ENCODE results near the gene SRPK1.

Gene SRPK1

DNA sequence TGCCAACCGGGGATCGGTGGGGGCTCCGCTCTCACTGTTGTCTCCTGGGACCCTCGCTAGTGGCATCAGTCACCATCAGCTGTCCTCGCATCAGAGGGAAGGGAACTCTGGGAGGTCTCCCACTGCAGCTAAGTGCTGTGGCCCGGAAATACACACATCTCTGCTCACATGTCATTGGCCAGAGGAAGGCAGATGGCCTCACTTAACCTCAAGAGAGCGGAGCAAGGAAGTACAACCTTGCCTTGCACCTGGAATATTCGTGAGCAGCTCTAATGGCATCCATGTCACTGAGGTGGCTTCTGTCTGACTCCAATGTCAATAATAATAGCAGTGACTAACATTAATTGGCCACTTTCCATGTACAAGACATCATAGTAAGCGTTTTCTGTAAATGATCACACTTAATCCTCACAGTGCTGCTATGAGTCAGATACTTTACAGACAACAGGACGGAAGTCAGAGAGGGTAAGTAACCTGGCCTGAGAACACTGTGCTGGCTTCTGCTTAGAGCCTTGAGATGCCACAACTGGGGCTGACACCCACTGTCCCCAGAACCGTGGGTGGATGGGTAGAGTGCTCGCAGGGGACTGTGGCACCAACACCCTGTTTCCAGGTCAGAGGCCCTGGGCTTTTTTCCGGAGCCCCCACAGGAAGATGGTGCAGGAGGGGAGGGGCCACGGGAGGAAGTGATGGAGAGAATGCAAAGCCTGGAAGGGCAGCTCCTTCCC lies 109.8 kb downstream of the SRPK1 start:
- TF ChIP-seq, protein P1, sequence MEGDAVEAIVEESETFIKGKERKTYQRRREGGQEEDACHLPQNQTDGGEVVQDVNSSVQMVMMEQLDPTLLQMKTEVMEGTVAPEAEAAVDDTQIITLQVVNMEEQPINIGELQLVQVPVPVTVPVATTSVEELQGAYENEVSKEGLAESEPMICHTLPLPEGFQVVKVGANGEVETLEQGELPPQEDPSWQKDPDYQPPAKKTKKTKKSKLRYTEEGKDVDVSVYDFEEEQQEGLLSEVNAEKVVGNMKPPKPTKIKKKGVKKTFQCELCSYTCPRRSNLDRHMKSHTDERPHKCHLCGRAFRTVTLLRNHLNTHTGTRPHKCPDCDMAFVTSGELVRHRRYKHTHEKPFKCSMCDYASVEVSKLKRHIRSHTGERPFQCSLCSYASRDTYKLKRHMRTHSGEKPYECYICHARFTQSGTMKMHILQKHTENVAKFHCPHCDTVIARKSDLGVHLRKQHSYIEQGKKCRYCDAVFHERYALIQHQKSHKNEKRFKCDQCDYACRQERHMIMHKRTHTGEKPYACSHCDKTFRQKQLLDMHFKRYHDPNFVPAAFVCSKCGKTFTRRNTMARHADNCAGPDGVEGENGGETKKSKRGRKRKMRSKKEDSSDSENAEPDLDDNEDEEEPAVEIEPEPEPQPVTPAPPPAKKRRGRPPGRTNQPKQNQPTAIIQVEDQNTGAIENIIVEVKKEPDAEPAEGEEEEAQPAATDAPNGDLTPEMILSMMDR (conservative IDR thresholded peaks at IDR 0.05; ENCODE audit: low read depth, low read length): no peak
- Histone ChIP-seq H2AFZ (ENCODE audit: low read depth) (no peak overlapping the region), H3K4me3 (IDR thresholded peaks at IDR 0.05; ENCODE audit: insufficient read depth, low read depth, low read length) (no peak overlapping the region), H3K27me3 (ENCODE audit: insufficient read depth, low read depth) (no peaks in the 10 kb centered on the region), H3K4me2 (no peak overlapping the region), H3K9ac (no peak overlapping the region), H3K36me3 (ENCODE audit: insufficient read depth) (no peaks in the 10 kb centered on the region), H3K4me1 (ENCODE audit: low read depth, poor library complexity, severe bottlenecking) (no peaks in the 10 kb centered on the region), H3K27ac (no peak overlapping the region), H3K79me2 (ENCODE audit: insufficient read depth, low read depth) (no peaks in the 10 kb centered on the region), H4K20me1 (ENCODE audit: insufficient read depth) (no peaks in the 10 kb centered on the region)

DNA sequence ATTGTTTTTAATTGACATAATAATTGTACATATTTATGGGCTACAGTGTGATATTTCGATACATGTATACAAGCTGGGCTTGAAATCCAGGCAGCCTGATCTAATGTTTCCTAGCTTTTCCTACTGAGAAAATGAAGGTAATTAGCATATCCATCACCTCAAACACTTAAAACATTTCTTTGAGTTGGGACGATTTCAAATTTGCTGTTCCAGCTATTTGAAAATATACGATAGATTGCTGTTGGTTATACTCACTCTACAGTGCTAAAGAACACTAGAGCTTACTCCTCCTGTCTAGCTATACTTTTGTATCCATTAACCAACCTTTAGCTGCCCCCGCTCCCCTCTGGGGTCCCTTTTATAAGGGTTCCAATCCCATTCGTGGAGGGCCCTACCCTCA lies 111.1 kb downstream of the SRPK1 start:
- H3K27ac ChIP-seq: no peak overlapping the region
- H3K4me2 ChIP-seq: no peak overlapping the region
- H3K79me2 ChIP-seq (ENCODE audit: insufficient read depth, low read depth): no peaks in the 10 kb centered on the region
- H3K27me3 ChIP-seq (ENCODE audit: insufficient read depth, low read depth): no peaks in the 10 kb centered on the region
- no peak overlapping the region for H2AFZ ChIP-seq (ENCODE audit: low read depth)
- no peaks in the 10 kb centered on the region for H3K4me1 ChIP-seq (ENCODE audit: low read depth, poor library complexity, severe bottlenecking)
- TF ChIP-seq, protein P1 (conservative IDR thresholded peaks at IDR 0.05; ENCODE audit: low read depth, low read length): no peak
- no peaks in the 10 kb centered on the region for H4K20me1 ChIP-seq (ENCODE audit: insufficient read depth)
- no peaks in the 10 kb centered on the region for H3K36me3 ChIP-seq (ENCODE audit: insufficient read depth)
- H3K4me3 ChIP-seq (IDR thresholded peaks at IDR 0.05; ENCODE audit: insufficient read depth, low read depth, low read length): no peak overlapping the region
- H3K9ac ChIP-seq: no peak overlapping the region

DNA sequence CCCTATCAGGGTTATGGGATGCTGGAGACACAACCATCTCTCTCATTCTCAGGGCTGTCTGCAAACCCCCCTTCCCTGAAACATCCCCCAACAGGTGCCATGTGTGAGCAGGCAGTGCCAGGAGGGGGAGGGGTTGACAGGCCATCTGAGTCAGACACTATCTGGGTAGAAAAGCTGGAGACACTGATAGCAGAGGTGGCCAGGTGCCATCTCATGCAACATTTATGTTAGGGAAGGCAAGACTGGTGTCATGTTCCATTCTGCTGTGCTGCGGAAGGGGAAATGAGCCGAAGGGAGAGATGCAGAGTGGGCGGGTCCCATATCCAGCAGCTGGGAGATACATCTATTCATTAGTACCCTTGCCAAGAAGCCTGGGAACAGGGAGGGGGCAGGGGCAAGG lies 112.2 kb downstream of the SRPK1 start:
- no peak overlapping the region for H3K4me3 ChIP-seq (IDR thresholded peaks at IDR 0.05; ENCODE audit: insufficient read depth, low read depth, low read length)
- H4K20me1 ChIP-seq (ENCODE audit: insufficient read depth): no peaks in the 10 kb centered on the region
- TF ChIP-seq, protein P1 (conservative IDR thresholded peaks at IDR 0.05; ENCODE audit: low read depth, low read length): no peak
- H2AFZ ChIP-seq (ENCODE audit: low read depth): no peak overlapping the region
- no peaks in the 10 kb centered on the region for H3K27me3 ChIP-seq (ENCODE audit: insufficient read depth, low read depth)
- H3K27ac ChIP-seq: no peak overlapping the region
- H3K79me2 ChIP-seq (ENCODE audit: insufficient read depth, low read depth): no peaks in the 10 kb centered on the region
- H3K4me2 ChIP-seq: no peak overlapping the region
- H3K9ac ChIP-seq: no peak overlapping the region
- no peaks in the 10 kb centered on the region for H3K36me3 ChIP-seq (ENCODE audit: insufficient read depth)
- no peaks in the 10 kb centered on the region for H3K4me1 ChIP-seq (ENCODE audit: low read depth, poor library complexity, severe bottlenecking)

DNA sequence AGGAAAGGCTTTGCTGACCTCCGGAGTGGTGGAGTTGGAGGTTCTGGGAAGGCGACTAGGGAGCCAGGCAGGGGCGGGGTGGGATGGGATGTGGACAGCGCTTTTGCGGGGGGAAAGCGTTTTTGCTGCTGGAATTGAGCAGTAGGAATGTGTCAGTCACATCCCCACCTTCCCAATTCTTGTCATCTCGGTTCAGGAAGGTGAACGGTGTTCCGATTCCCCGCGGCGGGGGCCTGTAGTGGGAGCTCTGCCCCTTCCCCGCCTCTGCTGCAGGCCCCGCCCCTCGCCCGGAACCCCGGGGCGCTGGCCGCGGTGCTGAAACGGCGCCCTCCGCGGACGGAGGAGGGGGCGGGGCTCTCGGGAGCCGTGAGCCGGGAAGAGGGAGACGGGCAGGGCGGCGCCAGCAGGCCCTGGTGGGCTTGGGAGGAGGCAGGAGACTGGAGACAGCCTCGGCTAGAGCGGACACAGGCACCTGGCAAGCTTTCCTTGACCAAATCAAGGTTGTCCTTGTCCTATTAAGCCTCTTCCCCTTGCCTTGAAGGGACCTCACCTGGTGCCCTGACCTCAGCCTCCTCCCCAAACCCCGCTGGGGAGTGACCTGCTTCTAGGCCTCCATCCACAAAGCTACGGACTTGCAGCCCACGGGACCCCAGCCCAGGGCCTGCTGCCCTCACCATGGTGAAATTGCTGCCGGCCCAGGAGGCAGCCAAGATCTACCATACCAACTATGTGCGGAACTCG lies 115.7 kb downstream of the SRPK1 start, which contains the start of gene LHFPL5:
LHFPL5 (plus strand) TSS at position 357 of the 741 bp plus-strand sequence; CDS start at position 676, 319 bp downstream.
- H2AFZ ChIP-seq (ENCODE audit: low read depth): no peak within 1 kb of the TSS
- H3K79me2 ChIP-seq (ENCODE audit: insufficient read depth, low read depth): no peaks in the 10 kb centered on the region
- peak within 1 kb of the TSS; percentile 54; the same call in 1 of the 2 replicates for H3K4me2 ChIP-seq
- H3K4me3 ChIP-seq (IDR thresholded peaks at IDR 0.05; ENCODE audit: insufficient read depth, low read depth, low read length): no peak within 1 kb of the TSS
- H3K4me1 ChIP-seq (ENCODE audit: low read depth, poor library complexity, severe bottlenecking): no peaks in the 10 kb centered on the region
- H3K9ac ChIP-seq: no peak within 1 kb of the TSS
- TF ChIP-seq, protein P1 (conservative IDR thresholded peaks at IDR 0.05; ENCODE audit: low read depth, low read length): no peak
- no peaks in the 10 kb centered on the region for H4K20me1 ChIP-seq (ENCODE audit: insufficient read depth)
- H3K27ac ChIP-seq: no peak within 1 kb of the TSS
- no peaks in the 10 kb centered on the region for H3K36me3 ChIP-seq (ENCODE audit: insufficient read depth)
- H3K27me3 ChIP-seq (ENCODE audit: insufficient read depth, low read depth): no peaks in the 10 kb centered on the region

All from KMS-11 (cell line).